Upper lobe of left lung (tissue), 6 donors: Measurements from ENCODE around the gene RGL1. TPM values are rescaled to one million over a fixed set of nuclear protein-coding genes. Genes with fewer than 3 reads are reported as not detected.

Source experiments
- ATAC-seq, 2 donors: fragments of 200-7000 bp; cut with Tn5 transposase; one replicate each; pipeline ENCODE4 v1.9.1; 2022; ENCODE audit warnings: mild to moderate bottlenecking in 2 of 2, moderate library complexity in 2 of 2; ENCODE audit not compliant: low FRiP score in 2 of 2
- DNase-seq, 2 donors: peaks; one replicate each; pipeline ENCODE4 v3.0.0-alpha.2; 2019 to 2020
- H3K27ac ChIP-seq, 4 donors: fragments of 200-600 bp; sonication (generic); one replicate each; pipeline ENCODE4 v1.5.1; 2016 to 2019
- H3K27me3 ChIP-seq, 4 donors: fragments of 200-600 bp; sonication (generic); one replicate each; pipeline ENCODE4 v1.5.1; 2017 to 2019
- H3K36me3 ChIP-seq, 4 donors: fragments of 200-600 bp; sonication (generic); one replicate each; pipeline ENCODE4 v1.5.1; 2016 to 2019
- H3K4me1 ChIP-seq, 4 donors: fragments of 200-600 bp; sonication (generic); one replicate each; pipeline ENCODE4 v1.5.1; 2018 to 2019
- H3K4me3 ChIP-seq, 4 donors: fragments of 200-600 bp; sonication (generic); one replicate each; pipeline ENCODE4 v1.5.1; 2017 to 2019; ENCODE audit warnings: mild to moderate bottlenecking in 2 of 4, moderate library complexity in 1 of 4
- H3K9me3 ChIP-seq, 4 donors: fragments of 200-600 bp; sonication (generic); one replicate each; pipeline ENCODE4 v1.5.1; 2018 to 2019
- EP300 ChIP-seq, 4 donors: sonication (generic); formaldehyde crosslinking; IDR thresholded peaks; one replicate each; pipeline ENCODE4 v1.5.1; 2017; ENCODE audit warnings: antibody characterized with exemption in 4 of 4, control low read depth in 2 of 4
- POLR2A ChIP-seq, 4 donors: fragments of 450-650 bp; IDR thresholded peaks; one replicate each; pipeline ENCODE4 v1.5.1; 2016 to 2017; ENCODE audit warnings: antibody characterized with exemption in 4 of 4, mild to moderate bottlenecking in 2 of 4
- POLR2AphosphoS5 ChIP-seq, 2 donors: sonication (generic); formaldehyde crosslinking; IDR thresholded peaks; one replicate each; pipeline ENCODE4 v1.5.1; 2017; ENCODE audit warnings: antibody characterized with exemption in 2 of 2
- WGBS, 2 donors: methylation state at CpG; one replicate each; pipeline ENCODE4 v1.1.5; 2017 to 2018; 5-methylcytosine and 5-hydroxymethylcytosine counted together
- total RNA-seq, 6 donors: library from RNA; depleted of rRNA in 4 of 6; stranded (reverse); fragments of >200 nt in 4 of 6; gene quantifications; one replicate each; pipeline versions ENCODE4 v1.1.0 to v1.2.1, GENCODE V29; 2016 to 2021
- TF ChIP-seq, protein P1 (sequence below), 6 experiments: fragments of 450-650 bp in 4 of 6; fragments of 200-600 bp in 2 of 6; sonication (generic) in 2 of 6; IDR thresholded peaks; one replicate each; pipeline ENCODE4 v1.5.1; 2016 to 2019; ENCODE audit warnings: antibody characterized with exemption in 6 of 6
- donor health status: DM: no; HTN: no; CAD: no; lungs with moderate emphysema.
- donor health status: DM: no; HTN: yes; CAD: no; lungs with severe emphysema.

The RGL1 gene
- total RNA-seq, 6 donors from 2014 or later: 24.1 to 38.9 (median 26.7) TPM

DNA sequence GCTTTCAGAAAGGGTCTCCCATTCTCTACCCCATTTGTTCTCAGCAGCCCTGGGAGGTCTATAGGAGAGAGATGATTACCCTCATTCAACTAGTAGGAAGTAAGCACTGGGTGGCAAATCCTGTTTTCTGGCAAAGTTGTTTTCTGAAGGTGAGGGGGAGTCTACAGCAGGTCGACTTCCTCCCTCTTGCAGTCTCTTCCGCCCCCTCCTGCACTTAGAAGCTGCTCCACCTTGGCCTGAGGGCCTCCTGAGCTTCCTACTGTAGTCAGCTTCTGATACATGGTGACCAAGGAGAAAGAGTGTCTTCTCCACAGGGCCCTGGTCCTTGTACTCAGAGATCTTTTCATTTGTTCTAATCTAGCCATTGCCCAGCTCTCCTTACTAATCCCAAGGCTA is 93.1 kb downstream of the RGL1 start:
- DNase-seq: no peak
- H3K4me3 ChIP-seq: no peak overlapping the region
- 73% methylated on average over 2 of the region's 2 CpGs; no CpG with 5 or more reads in 1 of the 2 donors for WGBS, 2 donors
- TF ChIP-seq EP300 (IDR thresholded peaks at IDR 0.05) (no peak), POLR2AphosphoS5 (IDR thresholded peaks at IDR 0.05) (no peak), POLR2A (IDR thresholded peaks at IDR 0.05) (no peak)
- TF ChIP-seq, protein P1, sequence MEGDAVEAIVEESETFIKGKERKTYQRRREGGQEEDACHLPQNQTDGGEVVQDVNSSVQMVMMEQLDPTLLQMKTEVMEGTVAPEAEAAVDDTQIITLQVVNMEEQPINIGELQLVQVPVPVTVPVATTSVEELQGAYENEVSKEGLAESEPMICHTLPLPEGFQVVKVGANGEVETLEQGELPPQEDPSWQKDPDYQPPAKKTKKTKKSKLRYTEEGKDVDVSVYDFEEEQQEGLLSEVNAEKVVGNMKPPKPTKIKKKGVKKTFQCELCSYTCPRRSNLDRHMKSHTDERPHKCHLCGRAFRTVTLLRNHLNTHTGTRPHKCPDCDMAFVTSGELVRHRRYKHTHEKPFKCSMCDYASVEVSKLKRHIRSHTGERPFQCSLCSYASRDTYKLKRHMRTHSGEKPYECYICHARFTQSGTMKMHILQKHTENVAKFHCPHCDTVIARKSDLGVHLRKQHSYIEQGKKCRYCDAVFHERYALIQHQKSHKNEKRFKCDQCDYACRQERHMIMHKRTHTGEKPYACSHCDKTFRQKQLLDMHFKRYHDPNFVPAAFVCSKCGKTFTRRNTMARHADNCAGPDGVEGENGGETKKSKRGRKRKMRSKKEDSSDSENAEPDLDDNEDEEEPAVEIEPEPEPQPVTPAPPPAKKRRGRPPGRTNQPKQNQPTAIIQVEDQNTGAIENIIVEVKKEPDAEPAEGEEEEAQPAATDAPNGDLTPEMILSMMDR (IDR thresholded peaks at IDR 0.05): no peak
- H3K27me3 ChIP-seq: no peaks in the 10 kb centered on the region
- H3K4me1 ChIP-seq: peaks cover 0 to 12% (median 4%) of the 10 kb centered on the region in 4 donors
- H3K36me3 ChIP-seq: peaks cover 0 to 59% (median 9%) of the 10 kb centered on the region in 4 donors
- peak overlapping the region in 2 of 4 donors; percentile 18 to 36 for H3K27ac ChIP-seq
- ATAC-seq: peak in 1 of 2 donors; percentile 48
- H3K9me3 ChIP-seq: no peaks in the 10 kb centered on the region

DNA sequence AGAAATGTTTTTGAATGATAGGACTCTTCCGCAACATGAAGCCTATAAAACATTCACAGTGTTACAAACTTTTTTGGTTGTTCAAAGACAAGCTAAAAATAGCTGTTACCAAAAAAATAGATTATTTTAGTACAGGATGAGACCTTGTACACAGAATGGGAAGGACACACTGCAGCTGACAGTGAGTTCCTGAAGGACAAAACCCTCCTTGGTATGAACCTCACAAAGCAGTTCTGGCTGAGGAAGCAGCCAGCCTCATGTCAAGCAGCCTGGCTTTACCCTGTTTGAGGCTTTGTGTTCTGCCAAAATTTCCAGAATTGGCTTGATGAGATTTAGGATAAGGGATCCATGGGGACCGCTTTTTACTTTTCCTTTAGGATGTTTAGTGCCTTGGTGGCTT is 93.7 kb downstream of the RGL1 start:
- no peaks in the 10 kb centered on the region for H3K9me3 ChIP-seq
- peak overlapping the region in 2 of 4 donors; percentile 18 to 36 for H3K27ac ChIP-seq
- ATAC-seq (no peak), DNase-seq (no peak)
- peaks cover 0 to 55% (median 9%) of the 10 kb centered on the region in 4 donors for H3K36me3 ChIP-seq
- peaks cover 0 to 11% (median under 1%) of the 10 kb centered on the region in 4 donors for H3K4me1 ChIP-seq
- 63 to 88% methylated on average over 2 of the region's 2 CpGs for WGBS, 2 donors
- TF ChIP-seq, protein P1 (IDR thresholded peaks at IDR 0.05): no peak
- TF ChIP-seq POLR2AphosphoS5 (IDR thresholded peaks at IDR 0.05): no peak
- no peaks in the 10 kb centered on the region for H3K27me3 ChIP-seq
- no peak overlapping the region for H3K4me3 ChIP-seq

DNA sequence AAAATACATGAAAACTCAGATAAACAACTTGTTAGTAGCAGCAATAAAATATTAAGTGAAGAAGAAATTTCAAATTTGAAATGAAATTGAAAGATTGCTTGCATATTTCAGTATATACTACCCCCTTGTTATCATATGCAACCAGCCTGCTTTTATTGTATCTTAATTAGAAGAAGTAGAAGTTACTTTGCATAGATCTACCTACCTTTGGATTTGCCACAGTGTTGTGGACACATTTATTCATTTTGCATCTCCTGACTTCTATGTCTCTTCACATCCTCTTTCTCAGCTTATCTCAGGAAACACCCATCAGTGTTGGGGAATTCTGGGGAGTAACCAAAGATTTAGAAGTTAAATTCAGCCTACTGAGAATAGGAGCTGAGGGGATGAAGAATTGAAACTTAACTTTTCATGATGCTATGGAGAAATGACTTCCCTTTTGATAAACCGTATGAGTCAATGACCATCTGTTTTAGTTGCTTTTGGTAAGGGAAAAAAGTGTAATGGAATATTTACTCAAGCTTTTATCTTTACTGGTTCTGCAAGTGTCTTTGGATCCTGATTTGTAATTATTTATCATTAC is 96.9 kb downstream of the RGL1 start:
- Histone ChIP-seq H3K27me3 (no peaks in the 10 kb centered on the region), H3K4me3 (no peak overlapping the region), H3K27ac (no peak overlapping the region), H3K4me1 (peaks cover 0 to 9% (median 0%) of the 10 kb centered on the region in 4 donors), H3K9me3 (no peaks in the 10 kb centered on the region), H3K36me3 (peaks cover 2 to 62% (median 11%) of the 10 kb centered on the region in 4 donors)
- DNase-seq (no peak), ATAC-seq (peak in 1 of 2 donors; percentile 46)
- TF ChIP-seq POLR2A (IDR thresholded peaks at IDR 0.05): no peak
- TF ChIP-seq EP300 (IDR thresholded peaks at IDR 0.05): no peak
- no peak for TF ChIP-seq POLR2AphosphoS5 (IDR thresholded peaks at IDR 0.05)
- TF ChIP-seq, protein P1 (IDR thresholded peaks at IDR 0.05): no peak
- 31 to 52% methylated on average over 1 of the region's 1 CpG for WGBS, 2 donors

DNA sequence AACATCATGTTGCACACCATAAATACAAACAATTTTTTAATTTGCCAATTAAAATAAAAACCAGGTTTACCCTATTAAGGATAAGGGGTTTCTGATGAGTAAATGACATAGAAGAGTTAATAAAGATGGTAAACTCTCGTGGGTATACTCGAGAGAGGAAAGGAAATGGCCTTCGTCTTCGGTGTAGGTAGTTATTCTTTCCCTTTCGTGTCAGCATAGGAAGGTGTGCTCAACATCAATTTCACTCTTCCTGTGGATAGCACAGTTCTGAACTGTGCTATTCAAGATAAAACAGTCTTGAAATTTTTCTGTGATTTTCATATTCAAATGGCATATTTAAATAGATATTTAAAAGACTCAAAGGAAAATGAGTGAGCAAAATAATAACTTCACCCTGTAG is 98.2 kb downstream of the RGL1 start:
- ATAC-seq (no peak), DNase-seq (no peak)
- H3K36me3 ChIP-seq: peaks cover 4 to 68% (median 20%) of the 10 kb centered on the region in 4 donors
- no peaks in the 10 kb centered on the region for H3K27me3 ChIP-seq
- no peak overlapping the region for H3K4me3 ChIP-seq
- 85 to 87% methylated on average over 5 of the region's 5 CpGs for WGBS, 2 donors
- TF ChIP-seq EP300 (IDR thresholded peaks at IDR 0.05) (no peak), POLR2A (IDR thresholded peaks at IDR 0.05) (no peak), POLR2AphosphoS5 (IDR thresholded peaks at IDR 0.05) (no peak)
- TF ChIP-seq, protein P1 (IDR thresholded peaks at IDR 0.05): no peak
- no peak overlapping the region for H3K27ac ChIP-seq
- H3K4me1 ChIP-seq: no peaks in the 10 kb centered on the region
- H3K9me3 ChIP-seq: no peaks in the 10 kb centered on the region
